NT2/D1 (cell line): ENCODE data around the gene WAC.
A peak's percentile ranks its signal among the peaks of the same experiment; 100 is the strongest.
"Not testable (repeated sequence)": the region's sequence is repeated elsewhere in the genome, so short reads cannot be mapped to it uniquely, and the experiment has no call there.

Experiments used
- DNase-seq: peaks from one replicate; pipeline ENCODE4 v3.0.0-alpha.2; 2011; ENCODE audit warnings: low read depth, low spot score
- H3K27me3 ChIP-seq: 2 replicates; pipeline ENCODE4 v1.6.0; 2011; ENCODE audit warnings: mild to moderate bottlenecking; ENCODE audit not compliant: insufficient read length, insufficient read depth
- H3K36me3 ChIP-seq: 2 replicates; pipeline ENCODE4 v1.6.1; 2011; ENCODE audit warnings: mild to moderate bottlenecking, low read length, mixed read lengths; ENCODE audit not compliant: insufficient read depth, insufficient read length
- H3K4me1 ChIP-seq: 2 replicates; pipeline ENCODE4 v1.5.1; 2011; ENCODE audit not compliant: insufficient read depth, insufficient read length
- H3K4me3 ChIP-seq: 2 replicates; pipeline ENCODE4 v1.5.1; 2011; ENCODE audit warnings: low read depth; ENCODE audit not compliant: insufficient read length
- H3K9ac ChIP-seq: 2 replicates; pipeline ENCODE4 v1.6.0; 2011; ENCODE audit warnings: low read depth; ENCODE audit not compliant: insufficient read length
- H3K9me3 ChIP-seq: 2 replicates; pipeline ENCODE4 v1.5.1; 2011; ENCODE audit warnings: mild to moderate bottlenecking, low read length; ENCODE audit not compliant: insufficient read depth
- SUZ12 ChIP-seq: IDR thresholded peaks from 2 replicates; pipeline ENCODE4 v1.6.1; 2011; ENCODE audit not compliant: insufficient read length, insufficient read depth; ENCODE audit errors: extremely low read depth
- YY1 ChIP-seq: IDR thresholded peaks from 2 replicates; pipeline ENCODE4 v1.6.1; 2011; ENCODE audit not compliant: insufficient read length, insufficient read depth
- ZNF274 ChIP-seq: IDR thresholded peaks from 2 replicates; pipeline ENCODE4 v1.6.1; 2011; ENCODE audit warnings: mild to moderate bottlenecking, low read depth, low read length

Gene WAC

DNA sequence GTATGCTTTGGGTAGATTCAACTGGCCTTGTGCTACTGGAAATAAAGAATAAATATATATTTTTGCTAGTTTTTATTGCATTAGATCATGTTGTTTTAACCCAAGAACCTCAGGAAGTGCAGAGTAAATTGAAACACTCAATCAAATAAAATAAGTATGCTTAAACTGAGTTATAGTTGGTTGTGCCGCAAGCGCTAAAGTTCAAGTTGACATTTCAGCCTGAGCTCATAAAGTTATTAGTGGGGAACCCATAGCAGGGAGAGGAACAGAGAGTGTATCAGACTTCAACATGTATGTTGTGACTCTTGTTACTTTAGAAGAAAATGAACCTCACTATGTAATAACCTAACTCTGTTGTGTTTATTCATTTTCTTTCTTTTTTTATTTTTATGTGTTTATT is 119.2 kb downstream of the WAC start:
- Histone ChIP-seq H3K27me3 (no peaks in the 10 kb centered on the region), H3K4me3 (no peak overlapping the region), H3K36me3 (no peaks in the 10 kb centered on the region), H3K9ac (no peak overlapping the region), H3K4me1 (no peaks in the 10 kb centered on the region), H3K9me3 (peaks cover 4% of the 10 kb centered on the region; the same call in 1 of the 2 replicates)
- no peak for DNase-seq
- TF ChIP-seq ZNF274 (no peak), SUZ12 (no peak), YY1 (no peak)

DNA sequence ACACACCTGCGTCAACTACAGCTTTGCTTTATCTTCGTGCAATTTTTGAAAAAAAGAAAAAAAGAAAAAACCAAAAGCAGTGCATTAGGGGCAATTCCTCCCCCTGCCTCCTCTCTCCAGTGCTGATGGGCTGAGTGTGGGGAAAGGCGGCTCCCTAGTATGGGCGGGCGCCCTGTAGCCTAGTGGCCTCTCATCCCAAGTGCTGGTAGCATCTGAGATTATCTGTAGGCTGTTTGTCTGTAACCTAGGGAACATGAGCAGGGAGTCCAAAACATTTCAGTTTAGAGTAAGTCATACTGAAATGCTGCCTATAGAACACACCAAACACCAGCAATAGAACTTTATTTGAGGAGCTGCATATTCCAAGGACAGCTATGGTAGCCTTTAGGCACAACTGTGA is 119.8 kb downstream of the WAC start:
- H3K9ac ChIP-seq: no peak overlapping the region
- peaks cover 4% of the 10 kb centered on the region; the same call in 1 of the 2 replicates for H3K9me3 ChIP-seq
- DNase-seq: no peak
- TF ChIP-seq YY1: no peak
- TF ChIP-seq SUZ12: no peak
- no peak for TF ChIP-seq ZNF274
- H3K27me3 ChIP-seq: no peaks in the 10 kb centered on the region
- H3K4me3 ChIP-seq: no peak overlapping the region
- H3K4me1 ChIP-seq: no peaks in the 10 kb centered on the region
- no peaks in the 10 kb centered on the region for H3K36me3 ChIP-seq

DNA sequence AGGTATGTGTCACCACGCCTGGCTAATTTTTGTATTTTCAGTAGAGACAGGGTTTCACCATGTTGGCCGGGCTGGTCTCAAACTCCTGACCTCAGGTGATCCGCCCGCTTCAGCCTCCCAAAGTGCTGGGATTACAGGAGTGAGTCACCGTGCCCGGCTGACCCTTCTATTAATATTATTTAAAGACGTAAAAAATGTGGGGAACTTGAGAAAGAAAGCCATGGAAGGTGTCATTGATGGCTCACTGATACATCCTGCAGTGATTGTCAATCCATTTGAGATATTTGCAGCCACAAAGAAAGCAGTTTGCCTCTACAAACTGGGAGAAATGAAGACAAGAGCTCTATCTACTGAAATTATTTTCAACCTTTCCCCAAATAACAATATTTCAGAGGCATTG is 125.9 kb downstream of the WAC start:
- not testable (repeated sequence) for H3K4me1 ChIP-seq, H3K9ac ChIP-seq, H3K9me3 ChIP-seq, H3K27me3 ChIP-seq, H3K4me3 ChIP-seq, DNase-seq, H3K36me3 ChIP-seq

DNA sequence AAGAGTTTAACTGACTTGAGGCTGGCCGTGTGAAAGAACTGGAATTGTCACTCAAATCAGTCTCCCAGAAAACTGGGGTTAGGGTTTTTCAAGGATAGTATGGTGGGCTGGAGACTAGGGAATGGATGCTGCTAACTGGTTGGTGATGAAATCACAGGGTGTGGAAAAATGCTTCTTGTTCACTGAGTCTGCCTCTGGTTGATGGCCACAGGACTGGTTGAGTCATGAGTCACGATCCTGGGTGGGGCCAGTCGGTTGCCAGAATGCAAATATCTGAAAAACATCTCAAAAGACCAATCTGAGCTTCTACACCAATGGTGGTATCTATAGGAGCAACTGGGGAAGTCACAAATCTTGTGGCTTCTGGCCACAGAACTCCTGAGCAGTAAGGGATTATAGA is 128.1 kb downstream of the WAC start:
- TF ChIP-seq SUZ12 (no peak), YY1 (no peak), ZNF274 (no peak)
- no peaks in the 10 kb centered on the region for H3K4me1 ChIP-seq
- no peaks in the 10 kb centered on the region for H3K27me3 ChIP-seq
- DNase-seq: no peak
- H3K9me3 ChIP-seq: no peaks in the 10 kb centered on the region
- H3K36me3 ChIP-seq: no peaks in the 10 kb centered on the region
- no peak overlapping the region for H3K4me3 ChIP-seq
- no peak overlapping the region for H3K9ac ChIP-seq

- peak; percentile 79 for DNase-seq
- H3K4me1 ChIP-seq: no peaks in the 10 kb centered on the region
- no peaks in the 10 kb centered on the region for H3K9me3 ChIP-seq
- H3K9ac ChIP-seq: no peak overlapping the region
- H3K4me3 ChIP-seq: no peak overlapping the region
- no peak for TF ChIP-seq YY1
- TF ChIP-seq SUZ12: no peak
- no peak for TF ChIP-seq ZNF274
- H3K27me3 ChIP-seq: peaks cover 18% of the 10 kb centered on the region
- no peaks in the 10 kb centered on the region for H3K36me3 ChIP-seq
Observed at GRCh38 chr10:28663576-28664368, 130.9 kb downstream of the WAC start.

GRCh38 chr10:28664369-28664740 is 131.4 kb downstream of the WAC start:
- Histone ChIP-seq H3K4me1 (no peaks in the 10 kb centered on the region), H3K27me3 (peaks cover 18% of the 10 kb centered on the region), H3K36me3 (no peaks in the 10 kb centered on the region), H3K9ac (no peak overlapping the region), H3K4me3 (no peak overlapping the region), H3K9me3 (peaks cover 3% of the 10 kb centered on the region; the same call in 1 of the 2 replicates)
- TF ChIP-seq YY1 (no peak), ZNF274 (no peak), SUZ12 (no peak)
- DNase-seq: no peak

DNA sequence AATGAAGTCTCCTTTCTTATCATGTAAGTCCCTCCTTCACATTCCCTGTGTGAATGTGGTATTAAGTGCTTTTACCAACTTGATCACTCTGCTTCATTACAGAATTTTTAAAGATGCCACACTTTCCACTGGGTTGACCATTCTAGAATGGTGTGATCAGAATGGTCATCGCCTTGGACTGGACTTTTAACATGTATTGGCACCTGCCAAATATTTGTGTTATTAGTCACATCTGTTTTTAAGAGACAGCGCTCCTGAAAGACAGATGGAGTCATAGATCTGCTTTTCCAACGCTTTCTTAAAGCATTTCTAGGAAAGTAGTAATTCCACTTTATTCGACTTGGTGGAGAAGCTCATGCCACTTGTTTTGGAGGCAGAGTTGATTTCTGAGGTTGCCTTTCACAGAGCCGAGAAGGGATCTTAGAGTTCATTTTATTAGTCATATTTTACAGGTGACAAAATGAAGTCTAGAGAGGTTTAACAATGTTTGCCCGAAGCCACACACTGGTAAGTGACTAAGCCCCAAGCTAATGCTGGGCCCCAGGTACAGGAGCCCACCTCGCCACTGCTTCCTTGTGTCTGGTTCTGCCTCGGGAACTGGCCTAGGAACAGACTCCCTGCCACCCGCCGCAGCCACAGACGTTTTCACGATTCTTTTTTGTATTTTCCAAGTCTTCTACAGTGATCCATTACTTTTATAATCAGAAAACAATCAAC is 134.0 kb downstream of the WAC start:
- Histone ChIP-seq H3K4me3 (no peak overlapping the region), H3K9me3 (peaks cover 14% of the 10 kb centered on the region; the same call in 1 of the 2 replicates), H3K27me3 (peaks cover 18% of the 10 kb centered on the region), H3K36me3 (no peaks in the 10 kb centered on the region), H3K4me1 (no peaks in the 10 kb centered on the region), H3K9ac (no peak overlapping the region)
- no peak for DNase-seq
- TF ChIP-seq YY1: no peak
- no peak for TF ChIP-seq ZNF274
- TF ChIP-seq SUZ12: no peak
